ENCODE results near the gene GTF2A1.

Gene GTF2A1

GRCh38 chr14:81172881-81173280, 47.9 kb downstream of the GTF2A1 start:
- no peak for FAIRE-seq

- FAIRE-seq, result no peak
Observed at GRCh38 chr14:81172353-81172752, 48.4 kb downstream of the GTF2A1 start.

- no peak for FAIRE-seq
Observed at GRCh38 chr14:81170829-81171195, 49.9 kb downstream of the GTF2A1 start.

GRCh38 chr14:81170104-81170828, 50.5 kb downstream of the GTF2A1 start:
- FAIRE-seq, result peak; percentile 82

- FAIRE-seq, result no peak
Observed at GRCh38 chr14:81169711-81170103, 51.1 kb downstream of the GTF2A1 start.

DNA sequence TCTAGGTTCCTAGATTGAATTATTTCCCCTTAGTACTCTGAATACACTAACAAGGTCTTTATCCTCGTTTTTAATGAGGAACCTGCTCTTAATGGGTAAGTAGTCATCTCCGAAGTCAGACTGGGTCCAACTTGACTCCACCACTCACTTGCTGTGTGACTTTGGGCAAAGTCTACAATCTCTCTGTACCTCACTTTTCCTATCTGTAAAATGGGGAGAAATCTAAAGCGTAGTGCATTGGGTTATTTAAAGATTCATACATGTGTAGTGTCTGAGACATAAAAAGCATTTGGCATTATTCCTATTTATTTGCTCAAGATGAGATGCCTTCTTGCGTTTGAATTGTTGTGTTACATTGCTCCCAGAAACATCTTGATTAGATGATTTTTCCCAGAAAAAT, 51.5 kb downstream of the GTF2A1 start:
- FAIRE-seq, result no peak

DNA sequence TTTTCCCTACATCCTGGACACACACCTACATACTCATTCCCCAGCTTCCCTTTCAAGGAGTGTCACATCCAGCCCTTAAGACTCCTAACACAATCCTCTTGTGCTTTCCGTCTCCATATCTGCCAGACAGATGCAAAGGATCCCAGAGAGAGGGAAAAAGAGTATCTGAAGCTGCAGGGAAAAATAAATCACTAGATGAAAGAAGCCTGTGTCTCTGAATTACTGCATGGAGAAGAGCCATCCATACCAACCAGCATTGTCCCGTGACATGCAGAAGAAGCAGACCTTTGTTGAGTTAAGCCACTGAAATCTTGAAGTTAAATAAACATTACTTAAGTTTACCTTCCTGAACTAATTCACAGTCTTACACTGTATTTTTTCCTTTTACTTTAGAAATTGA, 54.6 kb downstream of the GTF2A1 start:
- no peak for FAIRE-seq

- FAIRE-seq, result no peak
Observed at GRCh38 chr14:81165188-81165587, 55.6 kb downstream of the GTF2A1 start.

DNA sequence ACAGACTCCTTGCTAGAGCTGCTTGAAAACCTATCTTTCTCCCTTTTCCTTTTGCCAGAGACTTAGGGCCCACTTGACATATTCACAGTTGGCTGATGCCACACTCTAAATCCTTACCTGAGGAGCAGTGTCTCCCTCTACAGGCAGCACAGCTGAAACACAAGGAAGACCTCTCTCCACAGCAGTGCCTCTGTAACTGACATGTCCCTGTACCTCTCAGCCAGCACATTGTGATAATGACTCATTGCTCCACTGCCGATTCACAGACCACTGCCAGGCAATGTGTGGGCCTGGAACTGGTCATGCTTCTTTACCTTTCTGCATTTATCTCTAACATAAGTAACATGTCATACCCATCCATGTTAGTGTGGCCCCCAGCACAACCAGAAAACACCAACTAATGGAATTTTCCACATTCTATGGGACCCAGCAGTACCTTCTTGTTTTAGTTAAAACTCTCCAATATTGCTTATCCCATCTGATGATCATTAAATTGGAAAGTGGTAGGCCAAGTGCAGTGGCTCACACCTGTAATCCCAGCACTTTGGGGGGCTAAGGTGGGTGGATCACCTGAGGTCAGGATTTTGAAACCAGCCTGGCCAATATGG, 56.5 kb downstream of the GTF2A1 start:
- FAIRE-seq, result no peak

DNA sequence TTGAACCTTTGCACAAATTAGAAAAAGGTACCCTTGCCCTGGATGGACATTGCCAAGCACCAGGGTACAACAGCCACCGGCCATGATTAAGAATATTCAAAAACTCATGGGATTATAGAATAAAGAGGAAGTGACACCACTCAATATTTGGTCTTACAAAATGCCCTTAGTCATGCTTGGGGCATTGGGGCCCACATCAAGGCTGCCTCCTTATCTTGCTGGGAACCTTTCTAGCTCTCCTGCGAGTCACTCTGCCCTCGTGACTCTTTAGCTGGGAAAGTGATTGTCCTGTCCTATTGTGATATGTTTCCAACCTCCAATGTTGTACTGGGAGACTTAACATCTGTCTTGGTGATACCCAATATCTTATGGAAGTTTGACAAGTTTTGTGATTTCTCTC, 57.8 kb downstream of the GTF2A1 start:
- no peak for FAIRE-seq

- FAIRE-seq, result no peak
Observed at GRCh38 chr14:81161749-81162148, 59.0 kb downstream of the GTF2A1 start.

GRCh38 chr14:81161088-81161487, 59.7 kb downstream of the GTF2A1 start:
- FAIRE-seq, result no peak

GRCh38 chr14:81157431-81157830, 63.3 kb downstream of the GTF2A1 start:
- no peak for FAIRE-seq

- no peak for FAIRE-seq
Observed at GRCh38 chr14:81153187-81153586, 67.6 kb downstream of the GTF2A1 start.

DNA sequence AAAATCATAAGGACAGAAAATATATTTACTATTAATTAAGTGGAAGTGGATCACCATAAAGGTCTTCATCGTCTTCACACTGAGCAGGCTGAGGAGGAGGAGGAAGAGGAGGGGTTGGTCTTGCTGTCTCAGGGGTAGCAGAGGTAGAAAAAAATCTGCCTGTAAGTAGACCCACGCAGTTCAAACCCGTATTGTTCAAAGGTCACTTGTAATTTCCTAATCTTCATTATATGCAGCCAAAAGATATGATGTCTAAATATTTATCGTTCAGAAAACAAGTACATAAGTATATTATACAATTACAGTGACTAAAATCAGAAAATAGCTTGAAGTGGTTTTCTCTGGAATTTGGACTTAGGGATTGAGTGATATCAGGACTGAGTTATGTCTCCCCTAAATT, 72.1 kb downstream of the GTF2A1 start:
- FAIRE-seq, result no peak

- no peak for FAIRE-seq
Observed at GRCh38 chr14:81147140-81147897, 73.4 kb downstream of the GTF2A1 start.

DNA sequence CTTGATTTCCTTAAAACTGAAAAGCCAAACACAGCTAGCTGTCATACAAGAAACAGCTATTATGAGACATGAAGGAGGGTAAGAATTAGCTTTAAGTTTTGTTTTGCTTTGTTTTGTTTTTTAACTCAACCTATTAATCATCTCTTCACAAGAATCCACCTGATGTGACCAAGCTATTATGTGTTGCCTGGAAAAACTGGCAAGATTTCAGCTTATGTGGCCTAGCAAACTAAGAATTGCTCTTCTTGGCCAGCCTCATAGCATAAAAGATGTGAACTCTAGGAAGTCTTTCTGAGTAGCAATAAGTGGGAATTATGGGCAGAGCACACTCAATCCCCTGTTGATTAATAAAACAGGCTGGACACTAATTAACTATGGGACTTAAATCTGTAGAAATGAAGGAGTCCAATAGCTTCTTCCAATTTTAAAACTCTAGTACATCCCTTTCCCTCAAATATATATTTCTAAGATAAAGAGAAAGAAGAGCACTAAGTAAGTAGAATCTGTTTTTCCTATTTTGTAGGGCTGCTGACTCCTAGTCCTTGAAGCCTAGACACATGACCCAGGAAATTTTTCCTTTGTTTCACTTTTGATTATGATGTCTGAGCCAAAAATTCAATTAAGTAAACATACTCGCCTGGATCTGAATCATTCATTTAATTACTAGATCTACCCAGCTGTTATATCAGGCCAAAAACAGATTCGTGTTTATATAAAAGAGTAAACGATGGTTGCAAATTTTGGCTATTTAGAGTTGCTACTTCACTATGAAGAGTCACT, 75.7 kb downstream of the GTF2A1 start:
- FAIRE-seq, result no peak

DNA sequence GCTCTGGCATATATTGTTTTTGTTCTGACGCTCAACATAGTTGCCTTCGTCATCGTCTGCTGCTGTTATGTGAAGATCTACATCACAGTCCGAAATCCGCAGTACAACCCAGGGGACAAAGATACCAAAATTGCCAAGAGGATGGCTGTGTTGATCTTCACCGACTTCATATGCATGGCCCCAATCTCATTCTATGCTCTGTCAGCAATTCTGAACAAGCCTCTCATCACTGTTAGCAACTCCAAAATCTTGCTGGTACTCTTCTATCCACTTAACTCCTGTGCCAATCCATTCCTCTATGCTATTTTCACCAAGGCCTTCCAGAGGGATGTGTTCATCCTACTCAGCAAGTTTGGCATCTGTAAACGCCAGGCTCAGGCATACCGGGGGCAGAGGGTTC, 77.0 kb downstream of the GTF2A1 start:
- FAIRE-seq, result no peak

- FAIRE-seq, result no peak
Observed at GRCh38 chr14:81141426-81141825, 79.3 kb downstream of the GTF2A1 start.

DNA sequence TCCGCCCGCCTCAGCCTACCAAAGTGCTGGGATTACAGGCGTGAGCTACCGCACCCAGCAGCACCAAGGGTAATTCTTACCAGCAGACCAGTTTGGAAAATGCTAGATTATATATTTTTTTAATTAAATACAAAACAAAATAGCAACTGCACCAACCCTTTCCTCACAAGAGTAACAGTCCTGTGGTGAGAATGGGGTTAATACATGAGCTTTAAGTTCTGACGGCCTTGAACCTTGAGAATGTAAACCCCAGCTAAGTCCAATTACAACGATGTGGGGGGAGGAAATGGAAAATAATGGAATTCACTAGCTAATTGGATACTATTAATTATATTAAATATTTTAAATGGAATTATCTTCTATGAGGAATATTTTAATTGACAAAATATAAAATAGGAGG, 82.3 kb downstream of the GTF2A1 start:
- FAIRE-seq, result no peak

DNA sequence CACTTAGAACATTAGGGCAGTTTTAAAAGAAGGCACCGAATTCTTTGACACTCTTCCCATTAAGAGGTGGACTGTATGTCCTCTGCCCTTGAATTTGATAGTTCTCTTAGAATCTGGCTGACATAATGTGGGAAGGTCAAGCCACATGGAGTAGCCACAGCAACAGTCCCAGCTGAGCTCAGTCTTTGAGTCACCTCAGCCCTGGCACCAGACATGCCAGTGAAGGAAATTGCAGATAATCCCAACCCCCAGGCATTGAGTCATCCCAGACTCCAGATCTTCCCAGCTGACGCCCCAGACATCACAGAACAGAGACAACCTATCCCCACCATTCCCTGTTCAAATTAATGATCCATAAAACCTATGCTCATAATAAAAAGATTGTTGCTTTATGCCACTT, 83.4 kb downstream of the GTF2A1 start:
- FAIRE-seq, result no peak

GRCh38 chr14:81133400-81133799, 87.4 kb downstream of the GTF2A1 start:
- no peak for FAIRE-seq

DNA sequence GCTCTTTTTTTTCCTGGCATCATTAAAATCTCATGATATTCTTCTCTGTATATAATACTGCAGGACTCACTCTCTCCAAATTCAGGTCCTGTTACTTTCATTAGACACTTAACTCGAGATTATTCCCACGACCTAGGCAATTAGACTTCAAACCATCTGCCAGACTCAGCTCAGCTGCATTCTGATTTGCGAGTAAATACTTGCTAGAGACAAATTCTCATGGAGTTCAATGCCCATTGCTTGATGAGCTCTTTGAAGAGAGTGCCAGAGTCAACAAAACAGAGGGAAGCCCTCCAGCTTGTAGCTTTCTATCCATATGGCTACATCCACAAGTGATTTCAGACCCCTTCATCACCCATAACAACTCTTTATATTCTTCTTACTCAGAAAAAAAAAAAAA, 88.3 kb downstream of the GTF2A1 start:
- FAIRE-seq, result no peak
